Measurements from ENCODE around the gene HIVEP2. TPM values are rescaled to one million over a fixed set of nuclear protein-coding genes. Genes with fewer than 3 reads are reported as not detected.
A peak's percentile ranks its signal among the peaks of the same experiment; 100 is the strongest.

Gene HIVEP2
- polyA plus RNA-seq, 3 donors = 10.9 to 13.4 (median 12.6) TPM

DNA sequence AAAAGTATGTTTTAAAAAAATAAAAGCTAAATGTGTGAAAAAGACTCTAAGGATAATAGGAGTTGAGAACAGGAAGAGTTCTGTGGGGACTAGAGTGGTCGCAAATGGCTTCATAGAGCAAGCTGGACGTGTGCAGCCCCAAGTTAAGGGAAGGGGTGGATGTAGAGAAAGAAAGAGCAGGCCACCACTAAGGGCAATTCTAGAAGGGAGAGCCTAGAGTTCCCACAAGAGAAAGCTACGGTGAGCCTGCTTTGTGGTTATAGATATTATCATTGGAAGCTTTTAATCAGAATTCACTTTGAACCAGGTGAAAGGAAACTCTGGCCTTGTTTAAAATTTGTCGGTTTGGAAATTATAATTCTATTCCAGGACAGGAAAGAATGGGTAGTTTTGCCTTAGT is 101.6 kb downstream of the HIVEP2 start:
- no peak for DNase-seq

- DNase-seq = no peak
These were observed 102.3 kb downstream of the HIVEP2 start for GRCh38 chr6:142842418-142843261.

GRCh38 chr6:142841915-142842314 is 103.1 kb downstream of the HIVEP2 start:
- no peak for DNase-seq

- no peak for DNase-seq
These were observed 105.3 kb downstream of the HIVEP2 start for GRCh38 chr6:142839686-142840040.

- DNase-seq = no peak
These were observed 105.9 kb downstream of the HIVEP2 start for GRCh38 chr6:142838821-142839685.

GRCh38 chr6:142835787-142836535 is 109.0 kb downstream of the HIVEP2 start:
- no peak for DNase-seq

- no peak for DNase-seq
These were observed 110.1 kb downstream of the HIVEP2 start for GRCh38 chr6:142834853-142835252.

GRCh38 chr6:142833798-142834197 is 111.2 kb downstream of the HIVEP2 start:
- no peak for DNase-seq

DNA sequence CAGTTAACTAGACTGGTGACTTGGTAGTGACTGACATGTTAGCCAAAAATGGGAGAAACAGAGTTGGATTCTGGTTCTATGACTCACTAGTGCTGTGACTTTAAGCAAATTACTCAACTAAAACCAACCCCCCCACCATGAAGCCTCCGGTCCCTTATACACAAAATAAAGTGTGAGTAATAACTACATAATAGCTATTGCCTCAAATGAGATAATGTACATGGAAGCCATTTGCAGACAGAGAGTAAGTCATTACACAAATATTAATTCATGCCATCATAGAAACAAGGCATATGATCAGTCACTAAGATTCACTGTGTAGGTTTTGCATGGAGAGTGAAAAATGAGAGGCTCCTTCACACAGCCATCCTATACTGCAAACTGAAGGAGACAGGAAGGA is 111.9 kb downstream of the HIVEP2 start:
- DNase-seq = no peak

GRCh38 chr6:142830807-142831206 is 114.2 kb downstream of the HIVEP2 start:
- no peak for DNase-seq

DNA sequence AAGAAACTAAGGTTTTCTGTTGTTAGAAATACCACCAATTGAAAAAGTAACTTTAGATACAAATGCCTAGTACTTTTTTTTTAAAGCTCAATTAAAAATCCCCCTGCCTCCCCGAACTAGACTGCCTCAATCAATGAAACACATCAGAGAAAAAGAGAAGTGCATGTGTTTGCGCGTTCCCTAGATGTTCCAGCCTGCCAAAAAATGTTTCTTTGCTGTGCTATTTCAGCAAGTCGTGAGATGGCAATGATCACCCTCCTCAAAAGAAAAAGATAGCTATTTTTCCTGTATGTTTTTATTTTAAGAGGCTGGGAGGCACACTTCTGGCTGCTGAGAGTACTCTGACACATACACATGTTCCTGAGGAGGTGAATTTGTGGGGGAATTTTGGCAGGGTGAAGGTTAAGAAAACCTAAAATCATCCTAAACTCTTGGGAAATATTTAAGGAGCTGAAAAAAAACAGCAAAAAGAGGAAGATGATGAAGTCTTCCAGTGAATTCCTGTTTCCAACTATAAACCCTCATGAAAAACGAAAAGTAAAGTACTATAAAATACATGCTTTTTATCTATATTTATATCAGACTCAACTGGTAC is 114.8 kb downstream of the HIVEP2 start:
- DNase-seq = no peak

GRCh38 chr6:142829556-142829955 is 115.4 kb downstream of the HIVEP2 start:
- DNase-seq = no peak

DNA sequence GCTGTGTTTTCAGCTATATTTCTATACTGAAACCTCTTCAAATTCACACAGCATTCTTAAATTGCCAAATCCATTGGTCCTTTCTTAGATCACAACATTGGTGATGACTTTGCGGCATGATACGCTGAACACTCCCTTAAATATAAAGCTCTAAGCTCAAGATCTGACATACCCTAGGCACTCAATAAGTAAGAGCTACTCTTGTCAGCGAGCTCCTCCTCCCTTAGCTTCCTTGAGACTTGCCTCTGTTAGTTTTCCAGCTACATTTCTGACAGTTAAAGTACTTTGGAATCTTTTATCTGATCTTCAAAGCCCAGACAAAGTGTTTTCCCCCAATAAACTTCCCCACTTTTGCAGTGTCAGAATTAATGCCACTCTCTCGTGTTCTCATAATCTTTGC is 117.0 kb downstream of the HIVEP2 start:
- DNase-seq = no peak

DNA sequence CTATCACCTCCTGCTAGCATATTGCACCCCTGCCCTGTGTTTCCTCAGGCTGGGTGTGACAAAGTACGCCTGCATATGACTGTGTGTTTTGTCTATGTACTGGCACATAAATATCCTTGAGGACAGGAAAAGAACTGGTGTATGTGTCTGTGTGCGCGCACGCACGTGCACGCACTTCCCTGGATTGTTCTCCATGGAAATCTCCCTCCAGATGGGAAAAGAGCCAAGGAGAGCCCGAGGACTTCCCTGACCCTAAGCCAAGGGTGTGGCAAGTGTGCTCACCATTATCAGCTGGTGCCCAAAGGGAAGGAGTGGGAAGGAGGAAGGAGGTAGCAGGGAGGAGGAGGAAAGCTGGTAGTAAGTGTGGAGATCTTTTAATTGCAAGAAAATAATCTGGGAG is 117.6 kb downstream of the HIVEP2 start:
- no peak for DNase-seq

GRCh38 chr6:142825760-142826159 is 119.2 kb downstream of the HIVEP2 start:
- no peak for DNase-seq

DNA sequence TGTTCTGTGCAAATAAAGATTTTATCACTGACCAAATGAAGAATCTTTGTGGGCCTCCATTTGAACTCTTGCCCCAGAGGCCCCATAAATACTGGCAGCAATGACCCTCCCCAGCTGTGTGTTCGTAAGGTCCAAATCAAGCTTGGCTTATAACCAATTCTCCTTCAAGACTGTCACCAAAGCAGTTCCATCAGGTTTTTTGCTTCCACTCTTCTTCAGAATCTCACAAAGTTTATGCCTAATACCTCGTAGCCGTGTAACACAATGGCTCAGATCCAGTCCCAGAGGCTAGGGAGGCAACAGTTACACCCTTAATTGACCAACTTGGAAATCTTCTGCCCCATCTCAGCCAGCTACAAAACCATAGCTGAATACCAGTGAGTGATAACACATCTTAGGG is 120.5 kb downstream of the HIVEP2 start:
- peak; percentile 47 for DNase-seq

GRCh38 chr6:142823256-142823902 is 121.6 kb downstream of the HIVEP2 start:
- no peak for DNase-seq

- no peak for DNase-seq
These were observed 122.1 kb downstream of the HIVEP2 start for GRCh38 chr6:142822842-142823241.

DNA sequence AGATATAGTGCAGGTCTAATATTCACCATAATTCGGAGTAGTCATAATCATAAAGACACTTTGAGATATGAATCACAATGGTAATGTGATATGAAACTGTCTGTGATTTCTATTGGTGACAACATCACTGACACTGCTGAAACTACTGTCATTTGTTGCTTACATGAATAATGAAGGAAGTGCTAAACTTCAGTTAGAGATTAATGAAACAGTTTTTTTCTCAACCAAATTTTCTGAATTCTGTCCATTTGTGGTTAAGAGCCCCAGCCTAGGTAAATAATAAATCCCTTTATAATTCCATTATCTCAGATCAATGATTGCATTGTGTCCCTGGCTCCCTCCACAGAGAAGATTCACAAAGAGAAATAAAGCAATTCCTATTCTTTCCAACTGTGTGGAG is 122.6 kb downstream of the HIVEP2 start:
- no peak for DNase-seq

DNA sequence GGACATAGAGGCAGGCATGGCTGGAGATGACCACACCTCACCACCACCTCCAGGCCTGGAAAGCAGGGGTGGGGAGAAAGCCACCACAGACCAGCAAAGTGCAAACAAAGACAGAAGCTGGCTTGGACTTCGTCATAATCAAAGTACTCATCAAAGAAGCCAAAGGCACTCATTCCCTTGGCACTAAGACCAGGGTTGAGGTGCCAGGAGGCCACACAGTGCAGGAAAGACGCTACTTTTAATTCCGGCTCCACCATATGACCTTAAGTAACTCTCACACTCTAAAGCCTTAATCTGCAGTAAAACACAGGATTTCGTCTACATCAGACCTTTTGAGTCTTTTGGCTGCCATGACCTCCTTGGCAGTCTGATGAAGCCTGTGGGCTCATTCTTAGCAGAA is 123.1 kb downstream of the HIVEP2 start:
- no peak for DNase-seq

DNA sequence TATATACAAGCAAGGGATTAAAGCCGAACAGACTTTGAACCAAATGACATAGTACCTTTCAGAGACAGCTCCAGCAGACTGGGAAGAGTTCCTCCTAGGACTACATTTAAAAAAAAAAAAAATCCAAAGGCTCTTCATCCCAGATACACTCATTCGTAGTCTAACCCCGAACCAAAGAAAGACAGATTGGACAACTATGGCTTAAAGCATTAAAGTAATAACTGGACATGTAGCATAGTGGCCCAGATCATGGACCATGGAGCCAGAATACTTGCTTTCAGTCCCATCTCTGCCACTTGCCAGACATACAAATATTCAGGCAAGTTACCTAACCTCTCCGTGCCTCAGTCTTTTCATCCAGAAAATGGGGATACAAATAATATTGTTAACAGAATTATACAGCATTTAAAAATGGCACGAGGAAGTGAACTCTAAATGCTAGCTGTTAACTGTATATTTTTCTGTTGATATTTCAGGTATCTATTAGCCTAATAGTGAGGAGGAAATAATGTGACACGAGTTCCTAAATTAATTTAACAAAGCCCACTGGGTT is 123.7 kb downstream of the HIVEP2 start:
- DNase-seq = no peak

Measured in renal pelvis (tissue), 4 donors.